OCI-LY3 (cell line): ENCODE data around the gene PSMF1.

Experiments
- EZH2phosphoT487 ChIP-seq: fragments of 200-600 bp; shearing (Covaris generic); IDR thresholded peaks from 2 replicates; pipeline ENCODE4 v1.6.1; 2018; ENCODE audit warnings: antibody characterized with exemption, mixed run types, low read depth
- TF ChIP-seq, protein P1 (sequence below): fragments of 200-600, 300-600 bp; sonication (generic); IDR thresholded peaks from 2 replicates; pipeline ENCODE4 v1.5.1; 2014; ENCODE audit warnings: antibody characterized with exemption, low read length, low read depth

DNA sequence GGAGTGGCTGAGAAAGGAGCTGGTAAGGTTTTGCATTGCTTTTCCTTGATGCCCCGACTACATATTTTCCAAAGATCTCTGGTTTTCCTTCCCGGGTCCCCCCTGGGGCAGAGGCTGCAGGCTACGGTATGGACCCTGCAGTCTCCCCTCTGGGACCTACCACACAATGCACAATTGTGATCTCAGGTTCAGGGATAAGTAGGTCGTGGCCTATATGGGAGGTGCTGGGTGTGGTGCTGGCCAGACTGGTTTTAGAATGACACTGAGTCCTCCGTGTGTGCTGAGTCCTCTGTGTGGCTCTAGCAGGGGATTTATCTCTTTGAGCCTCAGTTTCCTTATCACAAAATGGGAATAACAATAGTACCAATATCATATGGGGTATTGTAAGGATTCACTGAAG, 85.2 kb downstream of the PSMF1 start:
- TF ChIP-seq, protein P1, sequence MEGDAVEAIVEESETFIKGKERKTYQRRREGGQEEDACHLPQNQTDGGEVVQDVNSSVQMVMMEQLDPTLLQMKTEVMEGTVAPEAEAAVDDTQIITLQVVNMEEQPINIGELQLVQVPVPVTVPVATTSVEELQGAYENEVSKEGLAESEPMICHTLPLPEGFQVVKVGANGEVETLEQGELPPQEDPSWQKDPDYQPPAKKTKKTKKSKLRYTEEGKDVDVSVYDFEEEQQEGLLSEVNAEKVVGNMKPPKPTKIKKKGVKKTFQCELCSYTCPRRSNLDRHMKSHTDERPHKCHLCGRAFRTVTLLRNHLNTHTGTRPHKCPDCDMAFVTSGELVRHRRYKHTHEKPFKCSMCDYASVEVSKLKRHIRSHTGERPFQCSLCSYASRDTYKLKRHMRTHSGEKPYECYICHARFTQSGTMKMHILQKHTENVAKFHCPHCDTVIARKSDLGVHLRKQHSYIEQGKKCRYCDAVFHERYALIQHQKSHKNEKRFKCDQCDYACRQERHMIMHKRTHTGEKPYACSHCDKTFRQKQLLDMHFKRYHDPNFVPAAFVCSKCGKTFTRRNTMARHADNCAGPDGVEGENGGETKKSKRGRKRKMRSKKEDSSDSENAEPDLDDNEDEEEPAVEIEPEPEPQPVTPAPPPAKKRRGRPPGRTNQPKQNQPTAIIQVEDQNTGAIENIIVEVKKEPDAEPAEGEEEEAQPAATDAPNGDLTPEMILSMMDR = no peak
- no peak for TF ChIP-seq EZH2phosphoT487
